Measurements from ENCODE around the gene CABLES1. TPM values are rescaled to one million over a fixed set of nuclear protein-coding genes. Genes with fewer than 3 reads are reported as not detected.
A peak's percentile ranks its signal among the peaks of the same experiment; 100 is the strongest.

CABLES1 gene
- total and polyA plus RNA-seq, 3 experiments from 2014 or later, result 0.30 to 8.9 (median 8.0) TPM

DNA sequence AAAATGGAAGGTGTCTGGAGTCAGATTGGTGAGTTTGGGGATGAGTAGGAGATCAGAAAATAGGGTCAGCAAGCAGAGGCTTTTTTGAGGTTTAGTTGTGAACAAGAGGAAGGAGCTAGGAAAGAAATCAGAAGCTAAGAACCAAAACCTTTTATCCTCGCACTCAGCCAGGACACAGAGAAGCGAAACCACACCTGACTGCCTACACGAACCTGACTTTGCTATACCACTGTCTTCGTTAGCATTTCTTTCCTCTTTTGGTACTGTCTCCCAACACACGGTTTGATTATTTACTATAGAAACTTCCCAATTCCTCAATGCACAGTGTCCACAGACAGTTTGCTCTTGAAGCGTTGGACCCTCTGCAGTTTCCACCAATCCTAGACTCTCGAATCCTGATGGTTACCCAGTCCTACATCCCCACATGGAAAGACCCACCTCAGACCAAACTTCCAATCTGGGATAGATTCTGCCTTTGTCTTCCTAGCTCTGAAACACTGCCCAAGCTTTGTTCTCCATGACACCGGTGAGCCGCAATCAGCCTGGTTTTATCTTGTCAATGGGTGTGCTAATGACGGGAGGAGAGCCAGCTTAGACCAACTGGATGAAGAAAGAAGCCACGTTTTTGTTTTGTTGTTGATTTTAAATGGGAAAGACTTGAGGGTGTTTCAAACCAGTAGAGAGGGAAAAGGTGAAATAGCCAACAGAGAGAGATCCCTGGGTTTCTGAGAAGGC is 137.4 kb downstream of the CABLES1 start:
- DNase-seq, result no peak
- no peak overlapping the region for H3K27ac Mint-ChIP-seq
- Histone ChIP-seq H3K36me3 (ENCODE audit: insufficient read depth, low read length) (no peaks in the 10 kb centered on the region), H3K27ac (ENCODE audit: low read depth, low read length) (no peak overlapping the region), H3K4me1 (ENCODE audit: insufficient read depth, low read length) (peaks cover 10% of the 10 kb centered on the region), H3K27me3 (ENCODE audit: insufficient read depth, low read length, poor library complexity, severe bottlenecking) (no peaks in the 10 kb centered on the region), H3K9me3 (ENCODE audit: low read length) (peaks cover 5% of the 10 kb centered on the region), H3K4me3 (ENCODE audit: low read length) (no peak overlapping the region)
- H3K4me1 Mint-ChIP-seq, result peaks cover 14 to 21% (median 20%) of the 10 kb centered on the region in 3 donors
- H3K27me3 Mint-ChIP-seq, result no peaks in the 10 kb centered on the region
- ChIA-PET POLR2A (no interaction called here), CTCF (no interaction called here)
- H3K9me3 Mint-ChIP-seq, result peaks cover 15 to 25% (median 23%) of the 10 kb centered on the region in 5 donors
- H3K36me3 Mint-ChIP-seq, result peaks cover 7 to 23% (median 10%) of the 10 kb centered on the region in 3 donors
- H3K4me3 Mint-ChIP-seq, result no peak overlapping the region

- ChIA-PET POLR2A (no interaction called here), CTCF (no interaction called here)
- Mint-ChIP-seq H3K9me3 (peaks cover 15 to 25% (median 23%) of the 10 kb centered on the region in 5 donors), H3K27ac (no peak overlapping the region), H3K36me3 (peaks cover 7 to 28% (median 10%) of the 10 kb centered on the region in 3 donors), H3K27me3 (peaks cover 0 to 2% of the 10 kb centered on the region in 2 donors), H3K4me3 (no peak overlapping the region), H3K4me1 (peaks cover 7 to 12% (median 12%) of the 10 kb centered on the region in 3 donors)
- H3K9me3 ChIP-seq (ENCODE audit: low read length), result peaks cover 5% of the 10 kb centered on the region
- H3K4me3 ChIP-seq (ENCODE audit: low read length), result no peak overlapping the region
- H3K27ac ChIP-seq (ENCODE audit: low read depth, low read length), result no peak overlapping the region
- no peaks in the 10 kb centered on the region for H3K36me3 ChIP-seq (ENCODE audit: insufficient read depth, low read length)
- H3K4me1 ChIP-seq (ENCODE audit: insufficient read depth, low read length), result peaks cover 8% of the 10 kb centered on the region
- DNase-seq, result no peak
- no peaks in the 10 kb centered on the region for H3K27me3 ChIP-seq (ENCODE audit: insufficient read depth, low read length, poor library complexity, severe bottlenecking)
Measured at GRCh38 chr18:23273443-23273966, 138.2 kb downstream of the CABLES1 start.

GRCh38 chr18:23274638-23275482 is 139.6 kb downstream of the CABLES1 start:
- H3K27ac Mint-ChIP-seq, result peak overlapping the region in 1 of 8 donors; percentile 32
- Histone ChIP-seq H3K4me3 (ENCODE audit: low read length) (no peak overlapping the region), H3K36me3 (ENCODE audit: insufficient read depth, low read length) (no peaks in the 10 kb centered on the region), H3K4me1 (ENCODE audit: insufficient read depth, low read length) (no peaks in the 10 kb centered on the region), H3K27ac (ENCODE audit: low read depth, low read length) (no peak overlapping the region), H3K27me3 (ENCODE audit: insufficient read depth, low read length, poor library complexity, severe bottlenecking) (no peaks in the 10 kb centered on the region), H3K9me3 (ENCODE audit: low read length) (peaks cover 3% of the 10 kb centered on the region)
- no peaks in the 10 kb centered on the region for H3K4me1 Mint-ChIP-seq
- no peak for DNase-seq
- CTCF ChIA-PET, result no interaction called here
- peaks cover 6 to 17% (median 13%) of the 10 kb centered on the region in 5 donors for H3K9me3 Mint-ChIP-seq
- POLR2A ChIA-PET, result no interaction called here
- no peak overlapping the region for H3K4me3 Mint-ChIP-seq
- peaks cover 2 to 22% (median 5%) of the 10 kb centered on the region in 3 donors for H3K36me3 Mint-ChIP-seq
- peaks cover 0 to 2% of the 10 kb centered on the region in 2 donors for H3K27me3 Mint-ChIP-seq

- no peak overlapping the region for H3K4me3 ChIP-seq (ENCODE audit: low read length)
- peaks cover 0 to 2% of the 10 kb centered on the region in 2 donors for H3K27me3 Mint-ChIP-seq
- H3K27ac ChIP-seq (ENCODE audit: low read depth, low read length), result no peak overlapping the region
- H3K4me3 Mint-ChIP-seq, result no peak overlapping the region
- H3K36me3 Mint-ChIP-seq, result peaks cover 0 to 16% (median 5%) of the 10 kb centered on the region in 3 donors
- no peak for DNase-seq
- no peak overlapping the region for H3K27ac Mint-ChIP-seq
- H3K36me3 ChIP-seq (ENCODE audit: insufficient read depth, low read length), result no peaks in the 10 kb centered on the region
- POLR2A ChIA-PET, result no interaction called here
- CTCF ChIA-PET, result no interaction called here
- no peaks in the 10 kb centered on the region for H3K9me3 ChIP-seq (ENCODE audit: low read length)
- no peaks in the 10 kb centered on the region for H3K27me3 ChIP-seq (ENCODE audit: insufficient read depth, low read length, poor library complexity, severe bottlenecking)
- H3K4me1 ChIP-seq (ENCODE audit: insufficient read depth, low read length), result no peaks in the 10 kb centered on the region
- H3K9me3 Mint-ChIP-seq, result peaks cover 0 to 7% (median 4%) of the 10 kb centered on the region in 5 donors
- H3K4me1 Mint-ChIP-seq, result no peaks in the 10 kb centered on the region
Measured at GRCh38 chr18:23276451-23276850, 141.2 kb downstream of the CABLES1 start.

GRCh38 chr18:23277399-23277798 is 142.1 kb downstream of the CABLES1 start:
- Mint-ChIP-seq H3K27ac (no peak overlapping the region), H3K27me3 (peaks cover 0 to 2% of the 10 kb centered on the region in 2 donors), H3K4me3 (no peak overlapping the region), H3K36me3 (peaks cover 0 to 16% (median 5%) of the 10 kb centered on the region in 3 donors), H3K9me3 (peaks cover 0 to 6% (median 4%) of the 10 kb centered on the region in 5 donors), H3K4me1 (no peaks in the 10 kb centered on the region)
- H3K36me3 ChIP-seq (ENCODE audit: insufficient read depth, low read length), result no peaks in the 10 kb centered on the region
- no peaks in the 10 kb centered on the region for H3K9me3 ChIP-seq (ENCODE audit: low read length)
- H3K4me3 ChIP-seq (ENCODE audit: low read length), result no peak overlapping the region
- H3K4me1 ChIP-seq (ENCODE audit: insufficient read depth, low read length), result no peaks in the 10 kb centered on the region
- ChIA-PET POLR2A (no interaction called here), CTCF (no interaction called here)
- H3K27me3 ChIP-seq (ENCODE audit: insufficient read depth, low read length, poor library complexity, severe bottlenecking), result no peaks in the 10 kb centered on the region
- DNase-seq, result no peak
- no peak overlapping the region for H3K27ac ChIP-seq (ENCODE audit: low read depth, low read length)

- peaks cover 0 to 6% (median 4%) of the 10 kb centered on the region in 5 donors for H3K9me3 Mint-ChIP-seq
- CTCF ChIA-PET, result no interaction called here
Measured at GRCh38 chr18:23279931-23280330, 144.6 kb downstream of the CABLES1 start.

DNA sequence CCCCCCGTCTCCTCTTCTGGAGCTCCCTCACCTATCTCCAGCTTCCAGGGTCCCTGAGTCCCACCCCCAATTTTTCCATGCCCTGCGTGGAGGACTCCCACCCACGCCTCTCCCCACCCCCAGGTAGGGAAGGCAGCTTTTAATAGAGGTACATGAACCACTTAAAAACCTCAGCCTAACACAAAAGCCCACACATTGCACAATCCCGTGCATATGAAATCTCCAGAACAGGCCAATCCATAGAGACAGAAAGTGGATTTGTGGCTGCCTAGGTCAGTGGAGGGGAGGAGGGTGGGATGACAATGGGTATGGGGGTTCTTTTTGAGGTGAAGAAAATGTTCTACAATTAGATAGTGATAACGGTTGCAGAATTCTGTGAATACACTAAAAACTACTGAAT is 145.6 kb downstream of the CABLES1 start:
- POLR2A ChIA-PET, result no interaction called here
- CTCF ChIA-PET, result no interaction called here
- no peaks in the 10 kb centered on the region for H3K4me1 Mint-ChIP-seq
- peaks cover 0 to 2% of the 10 kb centered on the region in 2 donors for H3K27me3 Mint-ChIP-seq
- Histone ChIP-seq H3K9me3 (ENCODE audit: low read length) (no peaks in the 10 kb centered on the region), H3K4me3 (ENCODE audit: low read length) (no peak overlapping the region), H3K4me1 (ENCODE audit: insufficient read depth, low read length) (no peaks in the 10 kb centered on the region), H3K27me3 (ENCODE audit: insufficient read depth, low read length, poor library complexity, severe bottlenecking) (no peaks in the 10 kb centered on the region), H3K27ac (ENCODE audit: low read depth, low read length) (no peak overlapping the region), H3K36me3 (ENCODE audit: insufficient read depth, low read length) (no peaks in the 10 kb centered on the region)
- H3K4me3 Mint-ChIP-seq, result no peak overlapping the region
- H3K36me3 Mint-ChIP-seq, result peaks cover 0 to 10% (median 3%) of the 10 kb centered on the region in 3 donors
- DNase-seq, result no peak
- H3K9me3 Mint-ChIP-seq, result peaks cover 0 to 6% (median 4%) of the 10 kb centered on the region in 5 donors
- no peak overlapping the region for H3K27ac Mint-ChIP-seq

More at GRCh38 chr18:23279931-23280330, 144.6 kb downstream of the CABLES1 start:
- Histone ChIP-seq H3K4me1 (ENCODE audit: insufficient read depth, low read length) (no peaks in the 10 kb centered on the region), H3K9me3 (ENCODE audit: low read length) (no peaks in the 10 kb centered on the region), H3K27ac (ENCODE audit: low read depth, low read length) (no peak overlapping the region), H3K36me3 (ENCODE audit: insufficient read depth, low read length) (no peaks in the 10 kb centered on the region), H3K27me3 (ENCODE audit: insufficient read depth, low read length, poor library complexity, severe bottlenecking) (no peaks in the 10 kb centered on the region), H3K4me3 (ENCODE audit: low read length) (no peak overlapping the region)
- peaks cover 0 to 2% of the 10 kb centered on the region in 2 donors for H3K27me3 Mint-ChIP-seq
- POLR2A ChIA-PET, result no interaction called here
- no peaks in the 10 kb centered on the region for H3K4me1 Mint-ChIP-seq
- DNase-seq, result no peak
- peak overlapping the region in 1 of 8 donors; percentile 54 for H3K27ac Mint-ChIP-seq
- H3K36me3 Mint-ChIP-seq, result peaks cover 0 to 16% (median 5%) of the 10 kb centered on the region in 3 donors
- H3K4me3 Mint-ChIP-seq, result no peak overlapping the region

Measured in CD8-positive, alpha-beta memory T cell (primary cell).